PC-3 (cell line): ENCODE measurements around the gene KRT73.

Experiments
- EZH2 ChIP-seq: fragments of 300-600 bp; sonication (generic); IDR thresholded peaks from one replicate; pipeline ENCODE4 v1.6.1; 2017; ENCODE audit warnings: antibody characterized with exemption, mild to moderate bottlenecking, low read length; ENCODE audit not compliant: unreplicated experiment
- EZH2phosphoT487 ChIP-seq: fragments of 300-600 bp; sonication (generic); IDR thresholded peaks from 2 replicates; pipeline ENCODE4 v1.6.1; 2018; ENCODE audit warnings: mild to moderate bottlenecking, antibody characterized with exemption, low read length, borderline replicate concordance
- TF ChIP-seq, protein P1 (sequence below): fragments of 300-600 bp; sonication (generic); conservative IDR thresholded peaks from 2 replicates; pipeline ENCODE4 v1.5.1; 2017; ENCODE audit warnings: antibody characterized with exemption, low read depth, mild to moderate bottlenecking, low read length

DNA sequence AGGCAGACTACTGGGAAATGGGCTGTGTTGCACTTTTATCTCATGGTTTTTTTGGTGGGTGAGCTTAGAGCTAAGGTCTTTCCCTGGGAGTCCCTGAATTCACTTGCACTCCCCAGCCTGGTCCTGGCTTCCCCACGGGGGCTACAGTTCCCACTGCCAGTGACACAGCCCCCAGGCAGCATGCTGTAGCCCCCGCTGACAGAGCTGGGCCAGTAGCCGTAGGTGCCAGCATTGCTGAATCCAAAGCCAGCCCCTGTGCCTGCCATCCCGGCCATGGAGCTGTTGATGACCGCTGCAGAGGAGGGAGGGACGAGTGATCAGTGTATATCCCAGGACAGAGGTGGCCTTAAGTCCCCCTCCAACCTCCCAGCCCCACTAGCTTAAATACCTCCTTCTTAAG lies 10.2 kb downstream of the KRT73 start:
- TF ChIP-seq, protein P1, sequence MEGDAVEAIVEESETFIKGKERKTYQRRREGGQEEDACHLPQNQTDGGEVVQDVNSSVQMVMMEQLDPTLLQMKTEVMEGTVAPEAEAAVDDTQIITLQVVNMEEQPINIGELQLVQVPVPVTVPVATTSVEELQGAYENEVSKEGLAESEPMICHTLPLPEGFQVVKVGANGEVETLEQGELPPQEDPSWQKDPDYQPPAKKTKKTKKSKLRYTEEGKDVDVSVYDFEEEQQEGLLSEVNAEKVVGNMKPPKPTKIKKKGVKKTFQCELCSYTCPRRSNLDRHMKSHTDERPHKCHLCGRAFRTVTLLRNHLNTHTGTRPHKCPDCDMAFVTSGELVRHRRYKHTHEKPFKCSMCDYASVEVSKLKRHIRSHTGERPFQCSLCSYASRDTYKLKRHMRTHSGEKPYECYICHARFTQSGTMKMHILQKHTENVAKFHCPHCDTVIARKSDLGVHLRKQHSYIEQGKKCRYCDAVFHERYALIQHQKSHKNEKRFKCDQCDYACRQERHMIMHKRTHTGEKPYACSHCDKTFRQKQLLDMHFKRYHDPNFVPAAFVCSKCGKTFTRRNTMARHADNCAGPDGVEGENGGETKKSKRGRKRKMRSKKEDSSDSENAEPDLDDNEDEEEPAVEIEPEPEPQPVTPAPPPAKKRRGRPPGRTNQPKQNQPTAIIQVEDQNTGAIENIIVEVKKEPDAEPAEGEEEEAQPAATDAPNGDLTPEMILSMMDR: no peak
- TF ChIP-seq EZH2phosphoT487 (no peak), EZH2 (no peak)
